Upper lobe of right lung (tissue), 1 donor: Measurements from ENCODE around the gene IL21R. TPM values are rescaled to one million over a fixed set of nuclear protein-coding genes. Genes with fewer than 3 reads are reported as not detected.

ENCODE experiments used
- ATAC-seq: fragments of 200-7000 bp; cut with Tn5 transposase; one replicate; pipeline ENCODE4 v1.9.1; 2020; ENCODE audit warnings: mild to moderate bottlenecking, moderate library complexity
- DNase-seq: peaks from one replicate; pipeline ENCODE4 v3.0.0-alpha.2; 2020
- H3K27ac ChIP-seq: fragments of 200-600 bp; one replicate; pipeline ENCODE4 v1.8.0; 2022
- H3K27me3 ChIP-seq: fragments of 200-600 bp; one replicate; pipeline ENCODE4 v1.8.0; 2022; ENCODE audit warnings: mild to moderate bottlenecking
- H3K36me3 ChIP-seq: fragments of 200-600 bp; one replicate; pipeline ENCODE4 v1.8.0; 2022
- H3K4me1 ChIP-seq: fragments of 200-600 bp; one replicate; pipeline ENCODE4 v1.8.0; 2022
- H3K4me3 ChIP-seq: fragments of 200-600 bp; one replicate; pipeline ENCODE4 v1.8.0; 2022; ENCODE audit warnings: mild to moderate bottlenecking
- H3K9me3 ChIP-seq: fragments of 200-600 bp; one replicate; pipeline ENCODE4 v1.8.0; 2022
- intact Hi-C: fragments of 100-400 bp; cut with DNase I; formaldehyde crosslinking; loops from one replicate; pipeline ENCODE4 v1.11.0; 2022
- total RNA-seq: library from RNA; stranded (reverse); fragmentation: NEBNext Ultra II Directional; extraction: Animal tissue kit (Norgen Biotek cat#: 25700); gene quantifications from one replicate; pipeline ENCODE4 v1.2.1, GENCODE V29; 2021
- TF ChIP-seq, protein P1 (sequence below): fragments of 200-600 bp; IDR thresholded peaks from one replicate; pipeline ENCODE4 v1.8.0; 2022; ENCODE audit warnings: antibody characterized with exemption
- donor health status: DM: no; HTN: yes; CAD: no; lungs with severe emphysema.

IL21R gene
- total RNA-seq, 1 donor from 2014 or later: 3.9 TPM

DNA sequence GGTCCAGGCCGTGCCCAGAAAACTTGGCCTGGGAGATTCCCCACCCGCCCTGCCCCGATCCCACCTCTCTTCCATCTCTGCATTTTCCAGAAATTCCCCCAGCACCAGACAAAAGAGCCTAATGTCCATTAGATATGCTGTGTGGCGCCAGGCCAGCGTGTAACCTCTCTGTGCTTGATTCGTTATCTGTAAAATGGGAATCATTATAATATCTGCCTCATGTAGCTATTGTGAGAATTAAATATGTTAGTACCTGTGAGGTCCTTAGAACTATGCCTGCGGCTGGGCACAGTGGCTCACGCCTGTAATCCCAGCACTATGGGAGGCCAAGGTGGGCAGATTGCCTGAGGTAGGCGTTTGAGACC lies 33.6 kb upstream of the IL21R start:
- ATAC-seq (no peak), DNase-seq (no peak)
- Histone ChIP-seq H3K9me3 (no peaks in the 10 kb centered on the region), H3K4me3 (no peak overlapping the region), H3K27ac (no peak overlapping the region), H3K36me3 (peaks cover 11% of the 10 kb centered on the region), H3K27me3 (no peaks in the 10 kb centered on the region), H3K4me1 (peaks cover 26% of the 10 kb centered on the region)
- TF ChIP-seq, protein P1, sequence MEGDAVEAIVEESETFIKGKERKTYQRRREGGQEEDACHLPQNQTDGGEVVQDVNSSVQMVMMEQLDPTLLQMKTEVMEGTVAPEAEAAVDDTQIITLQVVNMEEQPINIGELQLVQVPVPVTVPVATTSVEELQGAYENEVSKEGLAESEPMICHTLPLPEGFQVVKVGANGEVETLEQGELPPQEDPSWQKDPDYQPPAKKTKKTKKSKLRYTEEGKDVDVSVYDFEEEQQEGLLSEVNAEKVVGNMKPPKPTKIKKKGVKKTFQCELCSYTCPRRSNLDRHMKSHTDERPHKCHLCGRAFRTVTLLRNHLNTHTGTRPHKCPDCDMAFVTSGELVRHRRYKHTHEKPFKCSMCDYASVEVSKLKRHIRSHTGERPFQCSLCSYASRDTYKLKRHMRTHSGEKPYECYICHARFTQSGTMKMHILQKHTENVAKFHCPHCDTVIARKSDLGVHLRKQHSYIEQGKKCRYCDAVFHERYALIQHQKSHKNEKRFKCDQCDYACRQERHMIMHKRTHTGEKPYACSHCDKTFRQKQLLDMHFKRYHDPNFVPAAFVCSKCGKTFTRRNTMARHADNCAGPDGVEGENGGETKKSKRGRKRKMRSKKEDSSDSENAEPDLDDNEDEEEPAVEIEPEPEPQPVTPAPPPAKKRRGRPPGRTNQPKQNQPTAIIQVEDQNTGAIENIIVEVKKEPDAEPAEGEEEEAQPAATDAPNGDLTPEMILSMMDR: no peak
- intact Hi-C loops: loop anchor here (10.0 kb wide), 1 partner anchor 134 kb away; no protein-coding TSS in a partner anchor

- intact Hi-C loops: loop anchor here (5.0 to 10.0 kb wide), 3 partner anchors 85 to 193 kb away; no protein-coding TSS in a partner anchor
- Histone ChIP-seq H3K27ac (no peak overlapping the region), H3K9me3 (no peaks in the 10 kb centered on the region), H3K4me3 (no peak overlapping the region), H3K4me1 (peaks cover 25% of the 10 kb centered on the region), H3K36me3 (no peaks in the 10 kb centered on the region), H3K27me3 (no peaks in the 10 kb centered on the region)
- TF ChIP-seq, protein P1: no peak
- DNase-seq (peak; percentile 20), ATAC-seq (no peak)
Measured at GRCh38 chr16:27369806-27370205, 32.2 kb upstream of the IL21R start.

- Histone ChIP-seq H3K4me1 (peaks cover 26% of the 10 kb centered on the region), H3K27me3 (no peaks in the 10 kb centered on the region), H3K27ac (no peak overlapping the region), H3K4me3 (no peak overlapping the region), H3K36me3 (no peaks in the 10 kb centered on the region), H3K9me3 (no peaks in the 10 kb centered on the region)
- intact Hi-C loops: loop anchor here (5.0 to 10.0 kb wide), 2 partner anchors 84 to 193 kb away; no protein-coding TSS in a partner anchor
- ATAC-seq (no peak), DNase-seq (no peak)
- TF ChIP-seq, protein P1: no peak
Measured at GRCh38 chr16:27370318-27370717, 31.7 kb upstream of the IL21R start.

- intact Hi-C loops: loop anchor here (5.0 to 10.0 kb wide), 2 partner anchors 81 to 196 kb away; no protein-coding TSS in a partner anchor
- no peak for DNase-seq
Measured at GRCh38 chr16:27373312-27373711, 28.7 kb upstream of the IL21R start.

GRCh38 chr16:27374221-27374803 lies 27.7 kb upstream of the IL21R start:
- Histone ChIP-seq H3K4me3 (no peak overlapping the region), H3K27me3 (no peaks in the 10 kb centered on the region), H3K4me1 (peaks cover 12% of the 10 kb centered on the region), H3K9me3 (no peaks in the 10 kb centered on the region), H3K36me3 (no peaks in the 10 kb centered on the region), H3K27ac (peak overlapping the region; percentile 19)
- DNase-seq: no peak
- intact Hi-C loops: loop anchor here (5.0 to 10.0 kb wide), 2 partner anchors 80 to 197 kb away; no protein-coding TSS in a partner anchor
- TF ChIP-seq, protein P1: no peak
- peak; percentile 59 for ATAC-seq

More at GRCh38 chr16:27373312-27373711, 28.7 kb upstream of the IL21R start:
- peaks cover 13% of the 10 kb centered on the region for H3K4me1 ChIP-seq
- no peaks in the 10 kb centered on the region for H3K27me3 ChIP-seq
- no peak overlapping the region for H3K27ac ChIP-seq
- no peak for ATAC-seq
- no peaks in the 10 kb centered on the region for H3K9me3 ChIP-seq
- TF ChIP-seq, protein P1: no peak
- no peaks in the 10 kb centered on the region for H3K36me3 ChIP-seq
- H3K4me3 ChIP-seq: no peak overlapping the region
